Activated CD4-positive, alpha-beta T cell treated with anti-CD3 and anti-CD28 coated beads for 1 hour (primary cell): ENCODE measurements around the gene GXYLT2.

Experiments used
- DNase-seq: peaks from one replicate; pipeline ENCODE4 v3.0.0-alpha.2; 2020

The GXYLT2 gene

GRCh38 chr3:73024836-73025235 is 137.0 kb downstream of the GXYLT2 start:
- DNase-seq: no peak

- no peak for DNase-seq
Observed at GRCh38 chr3:73026111-73026759, 138.4 kb downstream of the GXYLT2 start.
